Measurements from ENCODE around the gene EHMT1.

GRCh38 chr9:137670391-137671195, 51.8 kb downstream of the EHMT1 start:
- TF ChIP-seq CTCF (IDR thresholded peaks at IDR 0.05; ENCODE audit: low read length) = no peak
- TF ChIP-seq EZH2 (IDR thresholded peaks at IDR 0.05; ENCODE audit: borderline replicate concordance, low read length) = no peak

All from OCI-LY1 (cell line).